Smooth muscle cell (in vitro differentiated cells): ENCODE measurements around the gene HEATR9. TPM values are rescaled to one million over a fixed set of nuclear protein-coding genes. Genes with fewer than 3 reads are reported as not detected.
A peak's percentile ranks its signal among the peaks of the same experiment; 100 is the strongest.

Experiments
- DNase-seq: peaks from one replicate; lab custom pipeline; 2025; ENCODE audit not compliant: unreplicated experiment; lab: John Stamatoyannopoulos, UW
- H2AFZ ChIP-seq: fragments of 200-600 bp; sonication (generic); 2 replicates; pipeline ENCODE4 v1.6.0; 2016; ENCODE audit warnings: antibody characterized with exemption, low read depth, mild to moderate bottlenecking
- H3F3A ChIP-seq: fragments of 200-600 bp; sonication (generic); 2 replicates; pipeline ENCODE4 v1.6.0; 2017; ENCODE audit warnings: antibody characterized with exemption, low read depth
- H3K27ac ChIP-seq: fragments of 200-600 bp; sonication (generic); 2 replicates; pipeline ENCODE4 v1.5.1; 2016; ENCODE audit warnings: low read depth, mild to moderate bottlenecking
- H3K27me3 ChIP-seq: fragments of 200-600 bp; sonication (generic); 2 replicates; pipeline ENCODE4 v1.6.1; 2016; ENCODE audit warnings: low read depth, mild to moderate bottlenecking
- H3K36me3 ChIP-seq: fragments of 200-600 bp; sonication (generic); 2 replicates; pipeline ENCODE4 v1.5.1; 2016; ENCODE audit warnings: low read depth
- H3K4me1 ChIP-seq: fragments of 200-600 bp; sonication (generic); 2 replicates; pipeline ENCODE4 v1.5.1; 2016; ENCODE audit warnings: low read depth
- H3K4me2 ChIP-seq: fragments of 200-600 bp; sonication (generic); 2 replicates; pipeline ENCODE4 v1.6.0; 2016; ENCODE audit warnings: mild to moderate bottlenecking
- H3K4me3 ChIP-seq: fragments of 200-600 bp; sonication (generic); 2 replicates; pipeline ENCODE4 v1.5.1; 2016; ENCODE audit warnings: mild to moderate bottlenecking
- H3K79me2 ChIP-seq: fragments of 200-600 bp; sonication (generic); 2 replicates; pipeline ENCODE4 v1.6.0; 2016; ENCODE audit warnings: low read depth, mild to moderate bottlenecking
- H3K9ac ChIP-seq: fragments of 200-600 bp; sonication (generic); 2 replicates; pipeline ENCODE4 v1.6.0; 2016; ENCODE audit warnings: low read depth
- H3K9me3 ChIP-seq: fragments of 200-600 bp; sonication (generic); replicated peaks from 2 replicates; pipeline ENCODE4 v1.5.1; 2016; ENCODE audit warnings: low read depth
- H4K20me1 ChIP-seq: fragments of 200-600 bp; sonication (generic); 2 replicates; pipeline ENCODE4 v1.6.0; 2016; ENCODE audit warnings: low read depth
- CTCF ChIP-seq: fragments of 200-600 bp; sonication (generic); IDR thresholded peaks from 2 replicates; pipeline ENCODE4 v1.5.1; 2017; ENCODE audit warnings: borderline replicate concordance, mild to moderate bottlenecking, antibody characterized with exemption; ENCODE audit not compliant: insufficient read depth, poor library complexity, severe bottlenecking
- WGBS: methylation state at CpG from one replicate; pipeline ENCODE4 v1.1.7; 2016; ENCODE audit warnings: low lambda C conversion rate; 5-methylcytosine and 5-hydroxymethylcytosine counted together
- polyA plus RNA-seq: library from polyadenylated mRNA; unstranded; fragments of >200 nt; fragmentation: Nextera tagmentation; extraction: Ambion mirVana; gene quantifications from 2 replicates; pipeline ENCODE4 v1.2.1, GENCODE V29; 2016
- total RNA-seq: library from RNA; depleted of rRNA; stranded (reverse); fragments of >200 nt; gene quantifications from 2 replicates; pipeline ENCODE4 v1.2.3, GENCODE V29; 2014

HEATR9 gene
- total and polyA plus RNA-seq, 2 experiments from 2014 or later, result not detected

GRCh38 chr17:35844547-35844946 lies 24.1 kb downstream of the HEATR9 start:
- no peaks in the 10 kb centered on the region for H3K4me1 ChIP-seq
- peaks cover 19% of the 10 kb centered on the region for H3F3A ChIP-seq
- no peak for DNase-seq
- no peaks in the 10 kb centered on the region for H3K9me3 ChIP-seq
- no peak for TF ChIP-seq CTCF
- peaks cover 5% of the 10 kb centered on the region for H3K79me2 ChIP-seq
- 98% methylated on average over 18 of the region's 19 CpGs for WGBS
- no peak overlapping the region for H3K27ac ChIP-seq
- H3K4me3 ChIP-seq, result no peak overlapping the region
- peaks cover 55% of the 10 kb centered on the region for H4K20me1 ChIP-seq
- no peaks in the 10 kb centered on the region for H3K27me3 ChIP-seq
- peaks cover 12% of the 10 kb centered on the region for H3K36me3 ChIP-seq
- no peak overlapping the region for H2AFZ ChIP-seq
- H3K4me2 ChIP-seq, result no peak overlapping the region
- H3K9ac ChIP-seq, result no peak overlapping the region

- Histone ChIP-seq H3F3A (peaks cover 14% of the 10 kb centered on the region), H4K20me1 (peaks cover 48% of the 10 kb centered on the region), H3K4me3 (no peak overlapping the region), H3K27me3 (no peaks in the 10 kb centered on the region), H3K9me3 (no peaks in the 10 kb centered on the region), H3K36me3 (peaks cover 15% of the 10 kb centered on the region), H3K27ac (no peak overlapping the region), H3K4me2 (no peak overlapping the region), H3K79me2 (peaks cover 5% of the 10 kb centered on the region), H2AFZ (no peak overlapping the region), H3K4me1 (no peaks in the 10 kb centered on the region), H3K9ac (no peak overlapping the region)
- TF ChIP-seq CTCF, result no peak
- WGBS, result 100% methylated on average over 2 of the region's 2 CpGs
- no peak for DNase-seq
Measured at GRCh38 chr17:35843698-35844097, 25.0 kb downstream of the HEATR9 start.

- Histone ChIP-seq H3K36me3 (peaks cover 27% of the 10 kb centered on the region), H3K79me2 (peaks cover 5% of the 10 kb centered on the region)
- 98% methylated on average over 5 of the region's 5 CpGs for WGBS
Measured at GRCh38 chr17:35842239-35842638, 26.5 kb downstream of the HEATR9 start.

More at GRCh38 chr17:35842239-35842638, 26.5 kb downstream of the HEATR9 start:
- Histone ChIP-seq H3K4me1 (no peaks in the 10 kb centered on the region), H4K20me1 (peaks cover 48% of the 10 kb centered on the region), H3K4me2 (no peak overlapping the region), H3K9me3 (no peaks in the 10 kb centered on the region), H3F3A (peaks cover 6% of the 10 kb centered on the region), H3K27ac (peak overlapping the region; percentile 49), H3K27me3 (no peaks in the 10 kb centered on the region), H3K9ac (no peak overlapping the region), H3K4me3 (no peak overlapping the region), H2AFZ (no peak overlapping the region)
- no peak for DNase-seq
- TF ChIP-seq CTCF, result no peak
